Glomerular visceral epithelial cell (primary cell): ENCODE measurements around the gene DTX4.

Experiments used
- DNase-seq: peaks from one replicate; pipeline ENCODE4 v3.0.0-alpha.2; 2016; ENCODE audit errors: extremely low spot score

Gene DTX4

GRCh38 chr11:59219836-59220235 lies 47.9 kb downstream of the DTX4 start:
- DNase-seq = no peak

- no peak for DNase-seq
These were observed 49.5 kb downstream of the DTX4 start for GRCh38 chr11:59221441-59221840.

- no peak for DNase-seq
These were observed 50.6 kb downstream of the DTX4 start for GRCh38 chr11:59222464-59223060.

- no peak for DNase-seq
These were observed 51.2 kb downstream of the DTX4 start for GRCh38 chr11:59223177-59223576.

- no peak for DNase-seq
These were observed 51.7 kb downstream of the DTX4 start for GRCh38 chr11:59223611-59224010.

- no peak for DNase-seq
These were observed 52.5 kb downstream of the DTX4 start for GRCh38 chr11:59224351-59224928.

GRCh38 chr11:59225017-59225416 lies 53.1 kb downstream of the DTX4 start:
- no peak for DNase-seq

- DNase-seq = no peak
These were observed 54.5 kb downstream of the DTX4 start for GRCh38 chr11:59226396-59226795.

- DNase-seq = no peak
These were observed 68.4 kb downstream of the DTX4 start for GRCh38 chr11:59240322-59240721.

GRCh38 chr11:59243633-59244032 lies 71.7 kb downstream of the DTX4 start:
- DNase-seq = no peak

- DNase-seq = no peak
These were observed 75.7 kb downstream of the DTX4 start for GRCh38 chr11:59247531-59248227.

- DNase-seq = no peak
These were observed 77.6 kb downstream of the DTX4 start for GRCh38 chr11:59249535-59249934.

- DNase-seq = no peak
These were observed 81.1 kb downstream of the DTX4 start for GRCh38 chr11:59253001-59253400.

GRCh38 chr11:59254286-59254685 lies 82.4 kb downstream of the DTX4 start:
- DNase-seq = no peak

- no peak for DNase-seq
These were observed 83.3 kb downstream of the DTX4 start for GRCh38 chr11:59255281-59255680.
